SHP77 (cell line): ENCODE data around the gene RNPC3.

Source experiments
- DNase-seq, 2 experiments: peaks; one replicate each; lab custom pipeline; 2025; lab: John Stamatoyannopoulos, UW

Gene RNPC3, protein sequence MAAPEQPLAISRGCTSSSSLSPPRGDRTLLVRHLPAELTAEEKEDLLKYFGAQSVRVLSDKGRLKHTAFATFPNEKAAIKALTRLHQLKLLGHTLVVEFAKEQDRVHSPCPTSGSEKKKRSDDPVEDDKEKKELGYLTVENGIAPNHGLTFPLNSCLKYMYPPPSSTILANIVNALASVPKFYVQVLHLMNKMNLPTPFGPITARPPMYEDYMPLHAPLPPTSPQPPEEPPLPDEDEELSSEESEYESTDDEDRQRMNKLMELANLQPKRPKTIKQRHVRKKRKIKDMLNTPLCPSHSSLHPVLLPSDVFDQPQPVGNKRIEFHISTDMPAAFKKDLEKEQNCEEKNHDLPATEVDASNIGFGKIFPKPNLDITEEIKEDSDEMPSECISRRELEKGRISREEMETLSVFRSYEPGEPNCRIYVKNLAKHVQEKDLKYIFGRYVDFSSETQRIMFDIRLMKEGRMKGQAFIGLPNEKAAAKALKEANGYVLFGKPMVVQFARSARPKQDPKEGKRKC

GRCh38 chr1:103525607-103526507, at the start of gene RNPC3:
TSS of gene RNPC3 (plus strand) at chr1:103525699. CDS start at chr1:103526071, 372 bp downstream.
- peak; percentile 71 to 91 for DNase-seq

GRCh38 chr1:103477101-103477500, 48.4 kb upstream of the RNPC3 start:
- DNase-seq = no peak

DNA sequence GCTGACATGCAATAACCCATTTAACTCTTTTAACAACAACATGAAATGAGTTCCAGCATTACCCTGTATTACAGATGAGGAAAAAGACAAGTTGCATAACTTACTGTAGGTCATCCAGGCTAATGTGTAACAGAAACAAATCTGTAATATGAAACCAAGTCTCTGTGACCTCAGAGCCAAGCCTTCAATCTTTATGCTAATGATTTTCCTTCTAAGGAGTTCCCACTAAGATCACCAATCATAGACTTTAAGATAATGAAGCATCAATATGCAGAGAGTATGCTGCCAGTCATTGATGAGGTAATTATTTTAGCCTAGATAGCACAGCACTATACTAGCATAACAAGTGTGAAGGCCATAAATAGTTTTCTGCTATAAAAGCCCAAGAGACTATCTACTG, 35.6 kb upstream of the RNPC3 start:
- no peak for DNase-seq

DNA sequence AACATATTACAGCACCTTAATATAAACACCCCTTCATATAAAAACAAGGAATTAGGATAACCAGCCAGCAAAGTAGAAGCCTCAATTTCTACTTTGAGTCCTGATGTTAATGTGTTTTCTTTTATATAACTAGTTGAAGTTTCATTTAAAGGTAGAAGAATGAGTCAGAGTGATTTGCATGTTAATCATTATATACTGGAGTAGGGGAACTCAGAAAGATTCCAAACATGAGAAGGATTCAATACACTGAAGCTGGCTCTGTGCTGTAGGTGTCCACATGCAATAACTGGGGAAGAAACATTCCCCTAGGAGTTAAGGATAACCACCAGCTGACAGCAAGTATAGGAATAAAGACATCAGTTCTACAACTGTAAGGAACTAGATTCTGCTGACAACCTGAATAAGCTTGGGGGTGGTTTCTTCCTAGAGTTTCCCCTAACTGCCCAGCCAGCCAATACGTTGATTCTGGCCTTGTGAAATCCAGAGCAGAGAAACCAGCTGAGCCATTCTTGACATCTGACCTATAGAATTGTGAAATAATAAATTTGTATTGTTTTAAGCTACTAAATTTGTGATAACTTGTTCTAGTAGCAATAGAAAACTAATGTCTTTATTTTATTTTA, 33.4 kb upstream of the RNPC3 start:
- no peak for DNase-seq

GRCh38 chr1:103496014-103496635, 29.4 kb upstream of the RNPC3 start:
- no peak for DNase-seq

- DNase-seq = no peak
These were observed 28.1 kb upstream of the RNPC3 start for GRCh38 chr1:103497404-103497803.

DNA sequence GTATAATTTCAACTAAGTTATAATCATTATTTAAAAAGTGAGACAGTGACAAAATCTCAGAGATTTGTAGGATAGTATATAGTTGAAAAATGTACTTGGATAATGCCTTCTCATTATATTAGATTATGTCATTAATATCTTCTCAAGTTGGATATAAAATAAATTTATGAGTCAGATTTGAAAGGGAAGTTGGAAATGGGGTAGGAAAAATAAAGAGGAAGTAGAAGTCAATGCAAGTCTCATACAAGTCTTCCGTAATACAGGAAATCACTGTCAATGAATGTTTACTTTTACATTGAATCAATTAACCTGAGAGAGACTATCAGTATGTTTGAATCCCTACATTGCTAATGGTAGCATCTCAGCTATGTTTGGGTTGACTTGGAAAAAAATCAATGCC, 16.2 kb upstream of the RNPC3 start:
- DNase-seq = no peak

- no peak for DNase-seq
These were observed 11.8 kb upstream of the RNPC3 start for GRCh38 chr1:103513711-103514110.

- DNase-seq = peak; percentile 9 to 21
These were observed 10.5 kb upstream of the RNPC3 start for GRCh38 chr1:103514920-103515503.

DNA sequence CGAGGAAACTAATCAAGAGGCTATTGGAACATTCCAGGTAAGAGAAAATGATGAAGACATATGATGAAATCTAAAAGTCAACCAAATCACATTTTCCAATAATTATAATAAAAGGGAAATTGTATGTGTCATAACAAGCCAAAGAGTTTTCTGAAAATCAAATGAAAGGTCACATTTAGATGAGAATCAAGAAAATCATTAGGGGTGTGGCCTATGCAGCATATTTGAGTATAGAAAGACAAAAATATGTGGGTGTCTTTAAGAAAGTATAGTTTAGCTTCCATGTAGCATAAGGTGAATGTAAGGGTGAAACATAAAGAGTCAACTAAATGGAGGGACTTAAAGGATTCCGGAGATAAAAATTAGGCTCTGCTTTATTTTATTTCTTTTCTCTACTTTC, 9.2 kb upstream of the RNPC3 start:
- DNase-seq = no peak

- no peak for DNase-seq
These were observed 8.8 kb upstream of the RNPC3 start for GRCh38 chr1:103516693-103517092.

- DNase-seq = no peak
These were observed 8.0 kb upstream of the RNPC3 start for GRCh38 chr1:103517380-103518047.

GRCh38 chr1:103520822-103521221, 4.7 kb upstream of the RNPC3 start:
- no peak for DNase-seq

- DNase-seq = no peak
These were observed 2.2 kb upstream of the RNPC3 start for GRCh38 chr1:103523346-103523745.

- DNase-seq = peak in 1 of 2 experiments; percentile 60
These were observed 339 bp upstream of the RNPC3 start for GRCh38 chr1:103525114-103525606.

- no peak for DNase-seq
These were observed 1.8 kb downstream of the RNPC3 start for GRCh38 chr1:103527331-103527730.

DNA sequence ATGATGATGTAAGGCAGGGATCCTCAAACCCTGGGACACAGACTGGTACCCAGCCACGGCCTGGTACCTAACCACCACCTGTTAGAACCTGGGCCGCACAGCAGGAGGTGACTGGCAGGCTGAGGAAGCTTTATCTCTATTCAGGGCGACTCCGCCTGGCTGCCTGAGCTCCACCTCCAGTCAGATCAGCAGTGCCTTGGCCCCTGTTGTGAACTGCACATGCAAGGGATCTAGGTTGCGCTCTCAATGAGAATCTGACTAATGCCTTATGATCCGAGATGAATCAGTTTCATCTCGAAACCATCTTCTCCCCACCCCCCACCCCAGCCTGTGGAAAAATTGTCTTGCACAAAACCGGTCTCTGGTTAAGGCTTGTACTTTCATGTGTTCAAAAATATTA, 4.2 kb downstream of the RNPC3 start:
- DNase-seq = no peak

DNA sequence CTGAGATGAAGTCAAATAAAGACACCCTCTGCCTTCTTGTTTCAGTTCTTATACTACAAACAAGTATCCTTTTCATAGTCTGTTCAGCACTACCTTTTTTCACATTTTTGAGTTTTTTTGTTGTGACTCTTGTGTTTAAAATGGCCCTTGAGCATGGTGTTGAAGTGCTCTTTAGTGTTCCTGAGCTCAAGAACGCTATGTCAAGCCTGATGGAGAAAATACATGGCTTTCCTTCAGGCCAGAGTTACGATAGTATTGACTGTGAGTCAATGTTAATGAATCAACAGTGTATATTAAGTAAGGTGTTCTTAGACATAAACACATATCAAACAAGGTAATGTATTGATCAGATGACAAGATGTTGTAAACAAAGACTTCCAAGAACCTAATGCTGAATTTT, 12.7 kb downstream of the RNPC3 start:
- no peak for DNase-seq

DNA sequence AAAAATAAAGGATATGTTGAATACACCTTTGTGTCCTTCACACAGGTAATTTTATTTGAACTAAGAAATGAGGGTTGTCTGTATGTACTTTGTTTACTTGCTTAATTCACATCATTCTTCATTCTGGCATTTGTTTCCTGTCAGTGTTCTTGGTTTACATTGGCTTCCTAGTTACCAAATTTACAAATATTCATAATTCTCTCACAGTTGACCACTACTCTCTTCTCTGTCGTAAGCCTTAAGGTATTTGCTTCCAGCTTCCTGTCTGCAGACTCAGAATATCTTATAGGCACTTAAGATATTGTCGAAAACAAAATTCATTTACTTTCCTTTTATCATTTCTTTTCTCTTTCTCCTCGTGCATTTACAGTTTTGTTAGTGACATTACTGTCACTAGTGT, 15.9 kb downstream of the RNPC3 start:
- no peak for DNase-seq

GRCh38 chr1:103546496-103546895, 21.0 kb downstream of the RNPC3 start:
- DNase-seq = no peak

DNA sequence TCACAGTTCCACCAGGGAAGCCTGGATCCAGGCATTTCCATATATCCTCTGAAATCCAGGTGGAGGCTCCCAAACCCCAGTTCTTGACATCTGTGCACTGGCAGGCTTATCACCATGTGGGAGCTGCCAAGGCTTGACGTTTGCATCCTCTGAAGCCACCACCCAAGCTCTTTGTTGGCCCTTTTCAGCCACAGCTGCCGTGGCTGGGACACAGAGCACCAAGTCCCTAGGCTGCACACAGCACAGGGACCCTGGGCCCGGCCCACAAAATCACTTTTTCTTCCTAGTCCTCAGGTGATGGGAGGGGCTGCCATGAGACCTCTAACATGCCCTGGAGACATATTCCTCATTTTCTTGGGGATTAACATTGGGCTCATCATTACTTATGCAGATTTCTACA, 22.3 kb downstream of the RNPC3 start:
- DNase-seq = no peak
